ENCODE data around the gene ACOT11.

- no peak for TF ChIP-seq CTCF (IDR thresholded peaks at IDR 0.05)
- no peak for TF ChIP-seq POLR2A (IDR thresholded peaks at IDR 0.05)
Measured at GRCh38 chr1:54583871-54584270, 35.8 kb downstream of the ACOT11 start.
